Measurements from ENCODE around the gene CDH13.

Gene CDH13

GRCh38 chr16:83609178-83609577 lies 982.4 kb downstream of the CDH13 start:
- Histone ChIP-seq H3K36me3 (no peaks in the 10 kb centered on the region), H3K27me3 (ENCODE audit: insufficient read depth, low read depth, severe bottlenecking) (no peaks in the 10 kb centered on the region), H3K27ac (no peak overlapping the region), H3K9me3 (ENCODE audit: severe bottlenecking) (no peaks in the 10 kb centered on the region), H3K4me3 (ENCODE audit: low read depth, low read length) (no peak overlapping the region)
- TF ChIP-seq, protein P1, sequence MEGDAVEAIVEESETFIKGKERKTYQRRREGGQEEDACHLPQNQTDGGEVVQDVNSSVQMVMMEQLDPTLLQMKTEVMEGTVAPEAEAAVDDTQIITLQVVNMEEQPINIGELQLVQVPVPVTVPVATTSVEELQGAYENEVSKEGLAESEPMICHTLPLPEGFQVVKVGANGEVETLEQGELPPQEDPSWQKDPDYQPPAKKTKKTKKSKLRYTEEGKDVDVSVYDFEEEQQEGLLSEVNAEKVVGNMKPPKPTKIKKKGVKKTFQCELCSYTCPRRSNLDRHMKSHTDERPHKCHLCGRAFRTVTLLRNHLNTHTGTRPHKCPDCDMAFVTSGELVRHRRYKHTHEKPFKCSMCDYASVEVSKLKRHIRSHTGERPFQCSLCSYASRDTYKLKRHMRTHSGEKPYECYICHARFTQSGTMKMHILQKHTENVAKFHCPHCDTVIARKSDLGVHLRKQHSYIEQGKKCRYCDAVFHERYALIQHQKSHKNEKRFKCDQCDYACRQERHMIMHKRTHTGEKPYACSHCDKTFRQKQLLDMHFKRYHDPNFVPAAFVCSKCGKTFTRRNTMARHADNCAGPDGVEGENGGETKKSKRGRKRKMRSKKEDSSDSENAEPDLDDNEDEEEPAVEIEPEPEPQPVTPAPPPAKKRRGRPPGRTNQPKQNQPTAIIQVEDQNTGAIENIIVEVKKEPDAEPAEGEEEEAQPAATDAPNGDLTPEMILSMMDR (IDR thresholded peaks at IDR 0.05; ENCODE audit: low read depth, low read length) = no peak
- no peak for DNase-seq

DNA sequence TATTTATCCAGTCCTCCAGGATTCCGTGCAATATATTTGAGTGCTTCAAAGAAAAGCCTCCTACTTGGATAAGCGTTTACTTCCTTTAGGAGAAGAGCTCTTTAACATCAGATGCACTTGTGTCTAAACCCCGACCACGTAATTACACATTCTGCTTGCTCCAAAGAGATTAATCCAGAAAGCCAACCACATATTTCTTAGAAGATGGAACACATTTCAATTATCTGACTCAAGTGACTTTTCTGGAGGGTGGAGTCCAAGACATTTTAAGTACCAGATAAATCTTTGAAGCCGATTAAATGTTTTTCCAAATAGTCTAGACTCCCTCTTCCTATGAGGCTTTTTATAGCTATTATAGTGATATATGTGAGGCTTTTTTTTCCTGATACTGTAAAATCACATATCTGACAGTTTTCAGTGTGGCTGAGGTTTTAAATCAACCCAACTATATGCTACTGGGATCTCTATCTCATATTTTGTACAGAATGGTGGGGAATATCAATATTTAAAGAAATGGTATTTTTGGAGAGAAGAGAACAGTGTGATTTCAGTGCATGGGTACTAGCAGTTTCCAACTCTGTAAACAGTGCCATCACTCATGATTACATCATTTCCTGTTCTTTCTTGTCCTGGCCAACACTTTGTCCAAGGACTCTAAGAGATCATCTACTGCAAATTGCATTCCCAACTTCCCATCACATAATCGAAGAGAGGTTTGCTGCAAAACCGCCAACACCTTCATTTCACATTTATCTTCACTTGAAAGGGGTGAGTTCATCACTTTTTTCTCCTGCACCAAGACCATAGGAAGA lies 988.6 kb downstream of the CDH13 start:
- peak; percentile 10 for DNase-seq
- H3K27ac ChIP-seq = peak overlapping the region; percentile 33; the same call in 1 of the 2 replicates
- TF ChIP-seq, protein P1 (IDR thresholded peaks at IDR 0.05; ENCODE audit: low read depth, low read length) = no peak
- no peaks in the 10 kb centered on the region for H3K36me3 ChIP-seq
- H3K9me3 ChIP-seq (ENCODE audit: severe bottlenecking) = no peaks in the 10 kb centered on the region
- H3K4me3 ChIP-seq (ENCODE audit: low read depth, low read length) = no peak overlapping the region
- H3K27me3 ChIP-seq (ENCODE audit: insufficient read depth, low read depth, severe bottlenecking) = no peaks in the 10 kb centered on the region

GRCh38 chr16:83615953-83616350 lies 989.2 kb downstream of the CDH13 start:
- TF ChIP-seq, protein P1 (IDR thresholded peaks at IDR 0.05; ENCODE audit: low read depth, low read length) = no peak
- Histone ChIP-seq H3K27ac (no peak overlapping the region), H3K9me3 (ENCODE audit: severe bottlenecking) (no peaks in the 10 kb centered on the region), H3K4me3 (ENCODE audit: low read depth, low read length) (no peak overlapping the region), H3K27me3 (ENCODE audit: insufficient read depth, low read depth, severe bottlenecking) (no peaks in the 10 kb centered on the region), H3K36me3 (no peaks in the 10 kb centered on the region)
- DNase-seq = no peak

DNA sequence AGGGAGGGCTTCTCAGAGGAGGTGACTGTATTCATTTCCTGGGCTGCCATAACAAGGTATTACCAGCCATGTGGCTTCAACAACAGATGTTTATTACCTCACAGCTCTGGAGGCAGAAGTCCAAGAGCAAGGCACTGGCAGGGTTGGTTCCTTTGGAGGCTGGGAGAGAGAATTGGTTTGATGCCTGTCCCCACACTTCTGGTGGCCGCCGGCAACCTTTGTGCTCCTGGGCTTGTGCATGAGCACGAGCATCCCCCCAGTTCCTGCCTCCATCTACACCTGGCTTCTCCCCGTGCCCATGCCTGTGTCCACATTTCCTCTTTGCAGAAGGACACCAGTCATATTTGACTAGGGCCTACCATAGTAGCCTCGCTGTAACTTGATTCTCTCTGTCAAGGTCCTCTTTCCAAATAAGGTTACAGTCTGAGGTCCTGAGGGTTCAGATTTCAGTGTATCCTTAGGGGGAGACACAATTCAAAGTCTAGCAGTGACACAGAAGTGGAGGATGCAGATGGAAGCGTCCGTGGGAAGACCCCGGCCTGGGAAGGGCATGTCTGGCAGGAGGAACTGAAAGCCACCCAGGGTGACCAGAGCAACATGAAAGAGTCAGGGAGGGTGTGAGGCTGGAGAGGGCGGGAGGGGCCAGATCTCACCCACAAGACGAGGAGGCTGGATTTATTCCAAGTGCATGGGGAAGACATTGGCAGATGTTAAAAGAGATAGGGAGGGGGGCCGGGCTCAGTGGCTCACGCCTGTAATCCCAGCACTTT lies 992.8 kb downstream of the CDH13 start:
- Histone ChIP-seq H3K27me3 (ENCODE audit: insufficient read depth, low read depth, severe bottlenecking) (no peaks in the 10 kb centered on the region), H3K9me3 (ENCODE audit: severe bottlenecking) (no peaks in the 10 kb centered on the region), H3K4me3 (ENCODE audit: low read depth, low read length) (no peak overlapping the region), H3K27ac (no peak overlapping the region), H3K36me3 (no peaks in the 10 kb centered on the region)
- TF ChIP-seq, protein P1 (IDR thresholded peaks at IDR 0.05; ENCODE audit: low read depth, low read length) = no peak
- peak; percentile 45 for DNase-seq

GRCh38 chr16:83622010-83622409 lies 995.2 kb downstream of the CDH13 start:
- Histone ChIP-seq H3K27ac (no peak overlapping the region), H3K36me3 (no peaks in the 10 kb centered on the region), H3K4me3 (ENCODE audit: low read depth, low read length) (no peak overlapping the region), H3K27me3 (ENCODE audit: insufficient read depth, low read depth, severe bottlenecking) (no peaks in the 10 kb centered on the region), H3K9me3 (ENCODE audit: severe bottlenecking) (no peaks in the 10 kb centered on the region)
- DNase-seq = no peak
- TF ChIP-seq, protein P1 (IDR thresholded peaks at IDR 0.05; ENCODE audit: low read depth, low read length) = no peak
